KOPT-K1 (cell line): ENCODE results near the gene BCKDHA.

Source experiments
- H3K27ac ChIP-seq: fragments of 200-600 bp; sonication (generic); 2 replicates; pipeline ENCODE4 v1.5.1; 2016; ENCODE audit warnings: antibody characterized with exemption, mild to moderate bottlenecking, low read depth, low read length; ENCODE audit not compliant: poor library complexity, severe bottlenecking
- H3K36me3 ChIP-seq: fragments of 200-600 bp; sonication (generic); 2 replicates; pipeline ENCODE4 v1.5.1; 2017; ENCODE audit warnings: antibody characterized with exemption, mild to moderate bottlenecking, low read length, moderate library complexity; ENCODE audit not compliant: insufficient read depth
- H3K9me3 ChIP-seq: fragments of 200-600 bp; sonication (generic); 2 replicates; pipeline ENCODE4 v1.5.1; 2017; ENCODE audit warnings: antibody characterized with exemption, low read length, mild to moderate bottlenecking; ENCODE audit not compliant: insufficient read depth, poor library complexity, severe bottlenecking

The BCKDHA gene

GRCh38 chr19:41397086-41398049 lies at the start of gene BCKDHA, which contains the start of gene EXOSC5:
Gene BCKDHA (plus strand): TSS chr19:41397818. CDS start chr19:41397828, 10 bp downstream.
Gene EXOSC5 (minus strand): TSS chr19:41397359. CDS start chr19:41397328, 31 bp downstream.
- Histone ChIP-seq H3K9me3 (no peaks in the 10 kb centered on the region), H3K27ac (peak within 1 kb of the TSS; percentile 94), H3K36me3 (peaks cover 17% of the 10 kb centered on the region; the same call in 1 of the 2 replicates)

- no peaks in the 10 kb centered on the region for H3K9me3 ChIP-seq
- H3K27ac ChIP-seq, result no peak overlapping the region
- peaks cover 32% of the 10 kb centered on the region for H3K36me3 ChIP-seq
These were observed 46.8 kb upstream of the BCKDHA start for GRCh38 chr19:41350735-41351338.

GRCh38 chr19:41351339-41352245 lies 46.0 kb upstream of the BCKDHA start:
- peaks cover 24% of the 10 kb centered on the region; the same call in 1 of the 2 replicates for H3K36me3 ChIP-seq
- peak overlapping the region; percentile 75 for H3K27ac ChIP-seq
- no peaks in the 10 kb centered on the region for H3K9me3 ChIP-seq

- peak overlapping the region; percentile 75 for H3K27ac ChIP-seq
- H3K36me3 ChIP-seq, result peaks cover 19% of the 10 kb centered on the region; the same call in 1 of the 2 replicates
- H3K9me3 ChIP-seq, result no peaks in the 10 kb centered on the region
These were observed 45.4 kb upstream of the BCKDHA start for GRCh38 chr19:41352279-41352608.

GRCh38 chr19:41352609-41353465 lies 44.8 kb upstream of the BCKDHA start:
- H3K27ac ChIP-seq, result peak overlapping the region; percentile 75
- H3K36me3 ChIP-seq, result 0 out of 2 replicates have a peak, but pooled peaks cover 13% of the 10 kb centered on the region
- no peaks in the 10 kb centered on the region for H3K9me3 ChIP-seq

GRCh38 chr19:41353466-41354342 lies 43.9 kb upstream of the BCKDHA start, which contains the start of gene TGFB1:
Gene TGFB1 (minus strand): TSS chr19:41353922. CDS start chr19:41353044, 878 bp downstream.
- H3K27ac ChIP-seq, result peak within 1 kb of the TSS; percentile 75
- H3K9me3 ChIP-seq, result no peaks in the 10 kb centered on the region

GRCh38 chr19:41354343-41354953 lies 43.2 kb upstream of the BCKDHA start:
- Histone ChIP-seq H3K9me3 (no peaks in the 10 kb centered on the region), H3K27ac (peak overlapping the region; percentile 75), H3K36me3 (0 out of 2 replicates have a peak, but pooled peaks cover 2% of the 10 kb centered on the region)

More at GRCh38 chr19:41353466-41354342, 43.9 kb upstream of the BCKDHA start, which contains the start of gene TGFB1:
- 0 out of 2 replicates have a peak, but pooled peaks cover 8% of the 10 kb centered on the region for H3K36me3 ChIP-seq

GRCh38 chr19:41355035-41355434 lies 42.6 kb upstream of the BCKDHA start:
- Histone ChIP-seq H3K9me3 (no peaks in the 10 kb centered on the region), H3K36me3 (no peaks in the 10 kb centered on the region), H3K27ac (no peak overlapping the region)

- no peaks in the 10 kb centered on the region for H3K9me3 ChIP-seq
- no peak overlapping the region for H3K27ac ChIP-seq
- H3K36me3 ChIP-seq, result no peaks in the 10 kb centered on the region
These were observed 41.8 kb upstream of the BCKDHA start for GRCh38 chr19:41355802-41356201.

- Histone ChIP-seq H3K9me3 (no peaks in the 10 kb centered on the region), H3K36me3 (no peaks in the 10 kb centered on the region), H3K27ac (no peak overlapping the region)
These were observed 40.5 kb upstream of the BCKDHA start for GRCh38 chr19:41356984-41357739.

GRCh38 chr19:41357746-41358145 lies 39.9 kb upstream of the BCKDHA start:
- Histone ChIP-seq H3K27ac (no peak overlapping the region), H3K9me3 (no peaks in the 10 kb centered on the region), H3K36me3 (no peaks in the 10 kb centered on the region)

GRCh38 chr19:41359741-41360140 lies 37.9 kb upstream of the BCKDHA start:
- no peak overlapping the region for H3K27ac ChIP-seq
- no peaks in the 10 kb centered on the region for H3K36me3 ChIP-seq
- H3K9me3 ChIP-seq, result no peaks in the 10 kb centered on the region
